ENCODE data around the gene CST9L.

CST9L gene

DNA sequence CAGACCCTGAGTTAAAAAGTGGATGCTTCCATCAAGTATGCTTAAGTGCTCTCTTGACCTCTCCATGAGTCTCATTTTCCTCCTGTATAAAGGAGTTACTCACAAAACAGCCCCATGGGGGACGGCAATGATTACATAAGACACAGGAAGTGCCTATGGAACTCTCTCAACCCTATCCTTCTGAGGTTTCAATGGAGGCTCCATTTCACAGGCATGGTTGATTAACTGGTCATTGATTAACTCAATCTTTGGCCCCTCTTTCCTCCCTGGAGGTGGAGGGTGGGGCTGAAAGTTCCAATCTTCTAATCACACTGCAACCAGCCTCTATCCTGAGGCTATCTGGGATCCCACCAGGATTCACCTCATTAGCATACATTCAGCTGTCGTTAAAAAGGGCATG is 48.1 kb downstream of the CST9L start:
- no peak for TF ChIP-seq GATA2 (IDR thresholded peaks at IDR 0.05; ENCODE audit: low read depth, low read length)
- TF ChIP-seq GATA3 (IDR thresholded peaks at IDR 0.05; ENCODE audit: low read depth, low read length), result no peak

DNA sequence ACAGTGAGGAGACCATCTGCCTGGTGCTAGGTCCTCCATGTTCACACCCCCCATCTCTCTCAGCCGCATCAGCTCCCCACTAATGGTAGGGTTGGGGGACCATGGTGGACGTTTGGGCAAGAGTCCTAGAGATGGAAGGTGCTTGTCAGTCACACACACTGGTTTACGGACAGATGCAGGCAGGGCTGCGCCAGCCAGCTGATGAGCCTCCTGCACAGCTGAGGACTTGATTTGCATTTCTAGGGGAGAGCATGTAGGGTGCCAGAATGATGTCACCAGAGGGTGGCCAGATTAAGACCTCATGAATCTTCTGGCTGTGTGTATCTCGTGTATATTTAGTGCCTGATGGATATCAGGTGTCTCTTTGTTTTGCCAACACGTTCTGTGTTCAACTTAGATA is 48.7 kb downstream of the CST9L start:
- TF ChIP-seq GATA3 (IDR thresholded peaks at IDR 0.05; ENCODE audit: low read depth, low read length) (no peak), GATA2 (IDR thresholded peaks at IDR 0.05; ENCODE audit: low read depth, low read length) (no peak)

DNA sequence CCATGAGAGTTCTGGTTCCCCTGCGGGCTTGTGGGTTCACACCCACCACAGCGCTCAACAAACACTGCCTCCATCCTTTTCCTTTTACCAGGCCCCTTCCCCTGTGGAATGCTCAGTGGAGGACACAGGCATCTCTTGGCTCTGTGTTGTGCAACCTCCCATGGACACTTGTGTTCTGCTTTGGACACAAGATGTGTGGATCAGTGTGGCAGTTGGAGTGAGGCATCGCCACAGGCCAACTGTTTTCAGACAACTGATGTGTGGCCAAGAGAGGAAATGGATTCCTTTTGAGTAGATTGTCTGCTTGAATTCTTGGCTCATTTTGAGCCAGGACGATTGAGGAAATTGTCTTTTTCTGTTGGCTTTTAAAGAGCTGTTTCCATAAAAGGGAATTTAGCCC is 50.6 kb downstream of the CST9L start:
- TF ChIP-seq GATA2 (IDR thresholded peaks at IDR 0.05; ENCODE audit: low read depth, low read length), result no peak
- no peak for TF ChIP-seq GATA3 (IDR thresholded peaks at IDR 0.05; ENCODE audit: low read depth, low read length)

DNA sequence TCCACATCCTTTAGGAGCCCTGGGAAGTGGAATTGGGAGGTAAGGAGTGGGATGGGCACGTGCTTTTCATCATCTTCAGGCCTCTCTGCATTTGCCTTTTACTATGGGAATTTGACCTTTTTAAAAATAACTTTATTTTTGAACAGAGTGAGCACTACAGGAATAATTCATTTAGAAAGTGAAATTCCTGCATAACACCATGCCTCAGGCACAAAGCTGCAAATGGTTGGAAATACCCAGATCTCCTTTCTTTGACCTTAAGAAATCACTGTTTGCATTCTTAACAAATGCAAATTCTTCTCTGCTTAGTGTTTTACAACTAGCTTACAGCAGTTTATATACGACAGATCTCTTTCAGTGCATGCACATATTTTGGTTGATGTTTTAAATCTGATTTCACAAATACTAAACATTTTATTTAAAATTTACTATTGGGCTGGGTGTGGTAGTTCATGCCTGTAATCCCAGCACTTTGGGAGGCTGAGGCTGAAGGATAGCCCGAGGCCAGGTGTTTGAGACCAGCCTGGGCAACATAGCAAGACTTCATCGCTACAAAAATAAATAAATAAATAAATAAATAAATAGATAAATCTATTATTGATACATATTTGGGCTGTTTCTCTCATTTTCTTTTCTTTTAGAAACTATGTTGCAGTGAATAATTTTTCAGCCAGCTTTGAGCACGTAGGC is 52.9 kb downstream of the CST9L start:
- TF ChIP-seq GATA2 (IDR thresholded peaks at IDR 0.05; ENCODE audit: low read depth, low read length) (no peak), GATA3 (IDR thresholded peaks at IDR 0.05; ENCODE audit: low read depth, low read length) (no peak)

DNA sequence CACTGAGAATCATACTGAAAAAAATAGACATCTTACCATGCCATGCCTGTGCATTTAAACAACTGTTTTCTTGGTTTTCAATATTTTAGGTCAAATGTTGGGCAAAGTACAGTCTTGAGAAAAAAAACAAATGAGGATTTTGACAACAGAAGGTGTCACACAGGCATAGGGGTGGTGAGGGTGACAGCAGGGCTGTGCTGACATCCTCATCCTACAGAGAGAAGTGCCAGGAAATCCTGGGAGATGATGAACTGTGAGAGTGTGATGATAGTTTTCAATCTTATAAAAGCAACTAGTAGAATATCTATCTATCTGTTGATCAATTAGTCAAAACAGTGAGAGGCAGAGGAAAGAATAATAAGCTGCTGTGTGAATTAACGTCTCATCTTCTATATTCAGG is 53.4 kb downstream of the CST9L start:
- TF ChIP-seq GATA3 (IDR thresholded peaks at IDR 0.05; ENCODE audit: low read depth, low read length) (no peak), GATA2 (IDR thresholded peaks at IDR 0.05; ENCODE audit: low read depth, low read length) (no peak)
